ENCODE results near the gene TSEN54. TPM values are rescaled to one million over a fixed set of nuclear protein-coding genes. Genes with fewer than 3 reads are reported as not detected.

Gene TSEN54
- total and polyA plus RNA-seq, 2 experiments from 2014 or later, result 45.9 to 62.5 TPM

DNA sequence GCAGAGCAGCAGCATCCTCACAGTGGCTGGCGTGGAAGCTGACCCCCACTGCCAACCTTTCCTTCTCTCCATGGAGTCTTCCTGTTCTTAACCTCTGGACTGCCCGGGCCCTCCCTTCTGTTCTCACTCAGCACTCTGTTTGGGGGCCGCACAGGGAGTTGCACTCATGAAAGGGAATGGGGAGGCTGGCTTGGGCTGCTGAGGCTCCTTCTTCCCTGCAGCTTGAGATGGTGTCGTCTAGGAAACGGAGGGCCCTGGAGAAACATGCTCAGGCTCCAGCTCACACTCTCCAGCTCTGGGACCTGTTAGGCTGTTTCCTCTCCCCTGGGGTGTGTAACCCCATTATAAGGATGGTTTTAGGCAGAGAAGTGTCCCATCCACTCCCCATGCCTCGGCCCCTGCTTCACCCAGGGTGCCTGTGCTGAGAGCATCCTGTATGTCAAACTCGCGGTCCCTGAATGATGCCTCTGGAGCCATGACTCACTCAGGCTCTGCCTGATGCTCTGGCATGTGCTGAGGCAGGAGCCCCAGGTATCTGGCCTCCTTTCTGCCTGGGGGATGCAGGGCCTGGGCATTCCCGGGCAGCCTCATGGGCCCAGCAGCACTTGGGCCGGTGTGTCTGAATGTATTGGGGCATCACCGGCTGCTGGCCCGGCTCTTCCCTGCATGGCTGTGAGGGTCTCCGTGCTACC, 41.0 kb upstream of the TSEN54 start (continued):
- TF ChIP-seq, protein P1, sequence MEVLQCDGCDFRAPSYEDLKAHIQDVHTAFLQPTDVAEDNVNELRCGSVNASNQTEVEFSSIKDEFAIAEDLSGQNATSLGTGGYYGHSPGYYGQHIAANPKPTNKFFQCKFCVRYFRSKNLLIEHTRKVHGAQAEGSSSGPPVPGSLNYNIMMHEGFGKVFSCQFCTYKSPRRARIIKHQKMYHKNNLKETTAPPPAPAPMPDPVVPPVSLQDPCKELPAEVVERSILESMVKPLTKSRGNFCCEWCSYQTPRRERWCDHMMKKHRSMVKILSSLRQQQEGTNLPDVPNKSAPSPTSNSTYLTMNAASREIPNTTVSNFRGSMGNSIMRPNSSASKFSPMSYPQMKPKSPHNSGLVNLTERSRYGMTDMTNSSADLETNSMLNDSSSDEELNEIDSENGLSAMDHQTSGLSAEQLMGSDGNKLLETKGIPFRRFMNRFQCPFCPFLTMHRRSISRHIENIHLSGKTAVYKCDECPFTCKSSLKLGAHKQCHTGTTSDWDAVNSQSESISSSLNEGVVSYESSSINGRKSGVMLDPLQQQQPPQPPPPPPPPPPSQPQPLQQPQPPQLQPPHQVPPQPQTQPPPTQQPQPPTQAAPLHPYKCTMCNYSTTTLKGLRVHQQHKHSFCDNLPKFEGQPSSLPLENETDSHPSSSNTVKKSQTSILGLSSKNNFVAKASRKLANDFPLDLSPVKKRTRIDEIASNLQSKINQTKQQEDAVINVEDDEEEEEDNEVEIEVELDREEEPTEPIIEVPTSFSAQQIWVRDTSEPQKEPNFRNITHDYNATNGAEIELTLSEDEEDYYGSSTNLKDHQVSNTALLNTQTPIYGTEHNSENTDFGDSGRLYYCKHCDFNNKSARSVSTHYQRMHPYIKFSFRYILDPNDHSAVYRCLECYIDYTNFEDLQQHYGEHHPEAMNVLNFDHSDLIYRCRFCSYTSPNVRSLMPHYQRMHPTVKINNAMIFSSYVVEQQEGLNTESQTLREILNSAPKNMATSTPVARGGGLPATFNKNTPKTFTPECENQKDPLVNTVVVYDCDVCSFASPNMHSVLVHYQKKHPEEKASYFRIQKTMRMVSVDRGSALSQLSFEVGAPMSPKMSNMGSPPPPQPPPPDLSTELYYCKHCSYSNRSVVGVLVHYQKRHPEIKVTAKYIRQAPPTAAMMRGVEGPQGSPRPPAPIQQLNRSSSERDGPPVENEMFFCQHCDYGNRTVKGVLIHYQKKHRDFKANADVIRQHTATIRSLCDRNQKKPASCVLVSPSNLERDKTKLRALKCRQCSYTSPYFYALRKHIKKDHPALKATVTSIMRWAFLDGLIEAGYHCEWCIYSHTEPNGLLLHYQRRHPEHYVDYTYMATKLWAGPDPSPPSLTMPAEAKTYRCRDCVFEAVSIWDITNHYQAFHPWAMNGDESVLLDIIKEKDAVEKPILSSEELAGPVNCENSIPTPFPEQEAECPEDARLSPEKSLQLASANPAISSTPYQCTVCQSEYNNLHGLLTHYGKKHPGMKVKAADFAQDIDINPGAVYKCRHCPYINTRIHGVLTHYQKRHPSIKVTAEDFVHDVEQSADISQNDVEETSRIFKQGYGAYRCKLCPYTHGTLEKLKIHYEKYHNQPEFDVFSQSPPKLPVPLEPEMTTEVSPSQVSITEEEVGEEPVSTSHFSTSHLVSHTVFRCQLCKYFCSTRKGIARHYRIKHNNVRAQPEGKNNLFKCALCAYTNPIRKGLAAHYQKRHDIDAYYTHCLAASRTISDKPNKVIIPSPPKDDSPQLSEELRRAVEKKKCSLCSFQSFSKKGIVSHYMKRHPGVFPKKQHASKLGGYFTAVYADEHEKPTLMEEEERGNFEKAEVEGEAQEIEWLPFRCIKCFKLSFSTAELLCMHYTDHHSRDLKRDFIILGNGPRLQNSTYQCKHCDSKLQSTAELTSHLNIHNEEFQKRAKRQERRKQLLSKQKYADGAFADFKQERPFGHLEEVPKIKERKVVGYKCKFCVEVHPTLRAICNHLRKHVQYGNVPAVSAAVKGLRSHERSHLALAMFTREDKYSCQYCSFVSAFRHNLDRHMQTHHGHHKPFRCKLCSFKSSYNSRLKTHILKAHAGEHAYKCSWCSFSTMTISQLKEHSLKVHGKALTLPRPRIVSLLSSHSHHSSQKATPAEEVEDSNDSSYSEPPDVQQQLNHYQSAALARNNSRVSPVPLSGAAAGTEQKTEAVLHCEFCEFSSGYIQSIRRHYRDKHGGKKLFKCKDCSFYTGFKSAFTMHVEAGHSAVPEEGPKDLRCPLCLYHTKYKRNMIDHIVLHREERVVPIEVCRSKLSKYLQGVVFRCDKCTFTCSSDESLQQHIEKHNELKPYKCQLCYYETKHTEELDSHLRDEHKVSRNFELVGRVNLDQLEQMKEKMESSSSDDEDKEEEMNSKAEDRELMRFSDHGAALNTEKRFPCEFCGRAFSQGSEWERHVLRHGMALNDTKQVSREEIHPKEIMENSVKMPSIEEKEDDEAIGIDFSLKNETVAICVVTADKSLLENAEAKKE (CRISPR knock-in tag; IDR thresholded peaks at IDR 0.05), result no peak
- TF ChIP-seq EZH2 (IDR thresholded peaks at IDR 0.05; ENCODE audit: low read depth, unreplicated experiment), result no peak

DNA sequence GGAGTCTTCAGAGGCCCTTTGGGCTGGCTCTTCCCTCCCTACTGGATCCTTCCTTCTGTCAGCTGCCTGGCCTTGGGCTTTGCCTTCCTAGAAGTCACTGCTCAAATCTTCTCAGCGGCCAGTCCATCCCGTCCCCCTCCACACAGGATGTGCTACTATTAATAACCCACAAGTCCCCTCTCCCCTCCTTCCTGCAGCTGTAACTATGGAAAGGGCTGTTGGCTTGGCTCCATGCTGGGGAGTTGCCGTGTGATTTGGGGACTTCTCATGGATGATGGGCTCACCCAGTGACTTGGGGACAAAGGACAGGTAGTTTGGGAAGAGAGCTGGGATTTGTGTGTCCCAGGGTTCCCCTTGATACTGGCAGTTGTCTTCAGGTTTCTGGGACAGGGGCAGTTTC, 40.5 kb upstream of the TSEN54 start:
- Histone ChIP-seq H3K79me2 (replicated peaks; ENCODE audit: insufficient read depth) (no peaks in the 10 kb centered on the region), H3K27me3 (ENCODE audit: insufficient read depth) (no peaks in the 10 kb centered on the region), H3K4me3 (no peak overlapping the region), H3K9me2 (ENCODE audit: insufficient read depth) (no peaks in the 10 kb centered on the region), H3K4me2 (no peak overlapping the region), H3K36me3 (ENCODE audit: insufficient read depth) (no peaks in the 10 kb centered on the region), H2AFZ (no peak overlapping the region), H3K4me1 (ENCODE audit: insufficient read depth) (peaks cover 5% of the 10 kb centered on the region; the same call in 1 of the 2 replicates), H3F3A (replicated peaks; ENCODE audit: low read depth) (no peaks in the 10 kb centered on the region), H3K27ac (ENCODE audit: low read depth) (no peak overlapping the region), H4K20me1 (replicated peaks; ENCODE audit: insufficient read depth) (no peaks in the 10 kb centered on the region; the same call in 1 of the 2 replicates)
- no peak for ATAC-seq
- Mint-ChIP-seq H3K27ac (no peak overlapping the region), H3K9me3 (no peaks in the 10 kb centered on the region), H3K36me3 (ENCODE audit: low read depth) (peaks cover 11% of the 10 kb centered on the region; the same call in 2 of the 3 replicates), H3K4me1 (peaks cover 7% of the 10 kb centered on the region), H3K4me3 (no peak overlapping the region), H3K27me3 (ENCODE audit: insufficient read depth, low read depth, poor library complexity) (peaks cover 14% of the 10 kb centered on the region)
- no peak for DNase-seq (ENCODE audit: low spot score)
- TF ChIP-seq, protein P2, sequence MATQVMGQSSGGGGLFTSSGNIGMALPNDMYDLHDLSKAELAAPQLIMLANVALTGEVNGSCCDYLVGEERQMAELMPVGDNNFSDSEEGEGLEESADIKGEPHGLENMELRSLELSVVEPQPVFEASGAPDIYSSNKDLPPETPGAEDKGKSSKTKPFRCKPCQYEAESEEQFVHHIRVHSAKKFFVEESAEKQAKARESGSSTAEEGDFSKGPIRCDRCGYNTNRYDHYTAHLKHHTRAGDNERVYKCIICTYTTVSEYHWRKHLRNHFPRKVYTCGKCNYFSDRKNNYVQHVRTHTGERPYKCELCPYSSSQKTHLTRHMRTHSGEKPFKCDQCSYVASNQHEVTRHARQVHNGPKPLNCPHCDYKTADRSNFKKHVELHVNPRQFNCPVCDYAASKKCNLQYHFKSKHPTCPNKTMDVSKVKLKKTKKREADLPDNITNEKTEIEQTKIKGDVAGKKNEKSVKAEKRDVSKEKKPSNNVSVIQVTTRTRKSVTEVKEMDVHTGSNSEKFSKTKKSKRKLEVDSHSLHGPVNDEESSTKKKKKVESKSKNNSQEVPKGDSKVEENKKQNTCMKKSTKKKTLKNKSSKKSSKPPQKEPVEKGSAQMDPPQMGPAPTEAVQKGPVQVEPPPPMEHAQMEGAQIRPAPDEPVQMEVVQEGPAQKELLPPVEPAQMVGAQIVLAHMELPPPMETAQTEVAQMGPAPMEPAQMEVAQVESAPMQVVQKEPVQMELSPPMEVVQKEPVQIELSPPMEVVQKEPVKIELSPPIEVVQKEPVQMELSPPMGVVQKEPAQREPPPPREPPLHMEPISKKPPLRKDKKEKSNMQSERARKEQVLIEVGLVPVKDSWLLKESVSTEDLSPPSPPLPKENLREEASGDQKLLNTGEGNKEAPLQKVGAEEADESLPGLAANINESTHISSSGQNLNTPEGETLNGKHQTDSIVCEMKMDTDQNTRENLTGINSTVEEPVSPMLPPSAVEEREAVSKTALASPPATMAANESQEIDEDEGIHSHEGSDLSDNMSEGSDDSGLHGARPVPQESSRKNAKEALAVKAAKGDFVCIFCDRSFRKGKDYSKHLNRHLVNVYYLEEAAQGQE (IDR thresholded peaks at IDR 0.05; ENCODE audit: unreplicated experiment), result no peak
- TF ChIP-seq CREB1 (CRISPR knock-in tag; IDR thresholded peaks at IDR 0.05; ENCODE audit: low read depth) (no peak), EZH2 (IDR thresholded peaks at IDR 0.05; ENCODE audit: low read depth, unreplicated experiment) (no peak), STAT1 (IDR thresholded peaks at IDR 0.05; ENCODE audit: unreplicated experiment) (no peak), NANOG (IDR thresholded peaks at IDR 0.05; ENCODE audit: borderline replicate concordance) (no peak), POLR2AphosphoS5 (IDR thresholded peaks at IDR 0.05; ENCODE audit: low read depth) (no peak), JUNB (IDR thresholded peaks at IDR 0.05; ENCODE audit: unreplicated experiment) (no peak)

All from GM23338 (cell line).